Endothelial cell (in vitro differentiated cells): ENCODE measurements around the gene ADGRG1. TPM values are rescaled to one million over a fixed set of nuclear protein-coding genes. Genes with fewer than 3 reads are reported as not detected.

Source experiments
- DNase-seq: peaks from one replicate; pipeline ENCODE4 v3.0.0; 2021; ENCODE audit warnings: low spot score
- H3K27ac Mint-ChIP-seq: one replicate; pipeline ENCODE4 v1.8.0; 2021; ENCODE audit warnings: mixed read lengths, inconsistent platforms; ENCODE audit not compliant: unreplicated experiment
- H3K27me3 Mint-ChIP-seq: one replicate; pipeline ENCODE4 v1.8.0; 2021; ENCODE audit warnings: mild to moderate bottlenecking, moderate library complexity, mixed read lengths, inconsistent platforms; ENCODE audit not compliant: unreplicated experiment
- H3K36me3 Mint-ChIP-seq: one replicate; pipeline ENCODE4 v1.8.0; 2021; ENCODE audit warnings: mild to moderate bottlenecking, low read depth, mixed read lengths, inconsistent platforms; ENCODE audit not compliant: unreplicated experiment
- H3K4me1 Mint-ChIP-seq: one replicate; pipeline ENCODE4 v1.8.0; 2021; ENCODE audit warnings: mild to moderate bottlenecking, mixed read lengths, inconsistent platforms; ENCODE audit not compliant: unreplicated experiment
- H3K4me3 Mint-ChIP-seq: one replicate; pipeline ENCODE4 v1.8.0; 2021; ENCODE audit warnings: mild to moderate bottlenecking, mixed read lengths, inconsistent platforms; ENCODE audit not compliant: unreplicated experiment
- H3K9me3 Mint-ChIP-seq: one replicate; pipeline ENCODE4 v1.8.0; 2021; ENCODE audit warnings: mixed read lengths, inconsistent platforms; ENCODE audit not compliant: unreplicated experiment
- CTCF ChIP-seq: fragments of 200-600 bp; sonication (generic); IDR thresholded peaks from one replicate; pipeline ENCODE4 v1.5.0; 2021; ENCODE audit warnings: antibody characterized with exemption; ENCODE audit not compliant: unreplicated experiment
- total RNA-seq: library from RNA; stranded (reverse); fragmentation: NEBNext Ultra II Directional; extraction: Animal tissue kit (Norgen Biotek cat#: 25700); gene quantifications from one replicate; pipeline ENCODE4 v1.2.1, GENCODE V29; 2021; ENCODE audit not compliant: unreplicated experiment

ADGRG1 gene
- total RNA-seq, 1 donor from 2014 or later, result 2.7 TPM

DNA sequence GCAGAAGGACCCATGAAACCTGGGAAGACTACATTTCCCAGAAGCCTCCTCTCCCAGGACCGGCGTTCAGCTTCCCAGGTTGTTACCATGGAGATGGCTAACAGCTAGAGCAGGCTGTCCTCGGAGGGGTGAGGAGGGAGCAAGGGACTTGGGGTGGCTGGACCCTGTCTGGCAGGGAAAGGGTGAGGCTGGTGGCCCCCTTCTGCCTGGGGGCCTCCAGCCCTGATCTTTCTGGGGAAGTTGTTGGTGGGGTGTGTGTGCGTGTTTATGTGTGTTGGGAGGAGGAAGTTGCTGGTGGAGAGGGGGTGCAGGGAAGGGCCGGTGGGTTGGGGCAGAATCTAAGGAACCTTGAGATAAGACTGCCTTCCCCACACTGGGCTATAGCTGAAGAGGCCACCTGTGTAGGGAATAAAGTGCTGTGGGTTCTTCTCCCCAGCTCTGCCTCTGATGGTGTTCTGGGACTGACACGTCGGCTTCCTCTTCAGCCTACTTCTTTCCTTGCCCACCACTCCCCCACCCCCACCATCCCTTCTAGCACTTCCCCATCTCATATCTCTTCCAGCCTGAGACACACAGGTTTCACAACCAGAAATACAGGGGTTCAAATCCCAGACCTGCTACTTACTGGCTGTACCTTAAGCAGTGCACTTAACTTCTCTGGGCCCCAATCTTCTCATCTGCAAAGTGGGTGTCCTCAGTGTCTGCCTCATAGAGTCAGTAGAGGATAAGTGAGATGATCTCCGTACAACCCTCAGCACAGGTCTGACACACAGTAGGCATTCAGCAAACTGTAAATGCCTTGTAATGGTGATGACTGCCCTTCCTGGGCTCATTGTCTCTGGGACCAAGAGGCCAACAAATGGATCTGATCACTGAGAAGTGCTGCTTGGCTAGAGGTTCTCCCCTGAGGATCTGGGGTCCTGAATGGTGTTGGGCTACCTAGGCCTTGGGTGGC is 66.6 kb downstream of the ADGRG1 start, which contains the start of gene DRC7:
TSS of gene DRC7 (plus strand) at position 82 of the 955 bp plus-strand sequence. CDS start 3,144 bp downstream, outside the sequence.
- H3K27ac Mint-ChIP-seq, result peak within 1 kb of the TSS; percentile 99
- peak within 1 kb of the TSS; percentile 89 for H3K4me3 Mint-ChIP-seq
- H3K9me3 Mint-ChIP-seq, result no peaks in the 10 kb centered on the region
- H3K36me3 Mint-ChIP-seq, result no peaks in the 10 kb centered on the region
- peak; percentile 69 for DNase-seq
- H3K27me3 Mint-ChIP-seq, result peaks cover 8% of the 10 kb centered on the region
- peaks cover 10% of the 10 kb centered on the region for H3K4me1 Mint-ChIP-seq
- TF ChIP-seq CTCF, result no peak

DNA sequence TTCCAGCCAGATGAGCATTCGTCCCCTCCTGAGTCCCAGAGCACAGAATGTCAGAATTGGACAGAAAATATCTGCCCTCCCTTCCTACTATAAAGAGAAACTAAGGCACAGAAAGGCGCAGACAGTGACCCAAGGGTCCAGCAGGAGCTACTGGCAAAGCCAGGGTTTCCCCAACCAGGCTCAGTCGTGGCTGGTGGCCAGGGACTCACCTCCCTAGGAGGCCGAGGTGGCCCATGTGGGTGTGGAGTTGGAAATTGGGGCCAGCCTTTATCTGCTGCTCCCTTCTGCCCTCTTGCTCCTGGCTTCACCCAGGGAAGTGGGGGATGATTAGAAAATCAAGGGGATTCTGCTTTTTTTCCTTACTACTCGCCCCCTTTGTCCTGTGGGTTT is 67.2 kb downstream of the ADGRG1 start:
- Mint-ChIP-seq H3K36me3 (no peaks in the 10 kb centered on the region), H3K27ac (peak overlapping the region; percentile 99), H3K9me3 (no peaks in the 10 kb centered on the region), H3K4me3 (no peak overlapping the region), H3K4me1 (peaks cover 12% of the 10 kb centered on the region), H3K27me3 (peaks cover 7% of the 10 kb centered on the region)
- TF ChIP-seq CTCF, result no peak
- DNase-seq, result no peak

DNA sequence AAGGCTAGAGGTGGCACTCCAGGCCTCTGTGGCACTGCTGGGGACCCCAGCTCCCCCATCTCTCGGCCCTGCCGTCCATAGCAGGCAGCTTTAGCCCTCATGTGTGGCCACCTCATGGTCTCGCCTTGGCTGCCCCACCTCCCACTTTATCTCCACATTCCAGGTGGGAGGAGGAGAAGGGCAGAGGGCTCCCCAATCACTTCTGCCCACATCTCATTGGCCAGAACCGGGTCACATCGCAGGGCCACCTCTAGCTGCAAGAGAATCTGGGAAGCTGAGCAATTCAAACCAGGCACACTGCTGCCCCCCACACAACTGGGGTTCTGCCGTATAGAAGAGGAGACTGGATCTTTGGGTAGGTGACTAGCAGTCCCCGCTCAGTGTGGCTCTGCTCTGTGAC is 67.8 kb downstream of the ADGRG1 start:
- no peak for DNase-seq
- H3K27me3 Mint-ChIP-seq, result peaks cover 7% of the 10 kb centered on the region
- peaks cover 15% of the 10 kb centered on the region for H3K4me1 Mint-ChIP-seq
- TF ChIP-seq CTCF, result no peak
- no peaks in the 10 kb centered on the region for H3K36me3 Mint-ChIP-seq
- H3K4me3 Mint-ChIP-seq, result no peak overlapping the region
- no peaks in the 10 kb centered on the region for H3K9me3 Mint-ChIP-seq
- H3K27ac Mint-ChIP-seq, result no peak overlapping the region

GRCh38 chr16:57697896-57698537 is 69.6 kb downstream of the ADGRG1 start:
- no peak for DNase-seq
- H3K9me3 Mint-ChIP-seq, result no peaks in the 10 kb centered on the region
- H3K4me3 Mint-ChIP-seq, result no peak overlapping the region
- peaks cover 14% of the 10 kb centered on the region for H3K4me1 Mint-ChIP-seq
- no peak overlapping the region for H3K27ac Mint-ChIP-seq
- no peak for TF ChIP-seq CTCF
- H3K36me3 Mint-ChIP-seq, result no peaks in the 10 kb centered on the region
- H3K27me3 Mint-ChIP-seq, result peaks cover 5% of the 10 kb centered on the region
